NT2/D1 (cell line): ENCODE results near the gene LRRIQ4.

ENCODE experiments used
- DNase-seq: peaks from one replicate; pipeline ENCODE4 v3.0.0-alpha.2; 2011; ENCODE audit warnings: low read depth, low spot score
- H3K27me3 ChIP-seq: 2 replicates; pipeline ENCODE4 v1.6.0; 2011; ENCODE audit warnings: mild to moderate bottlenecking; ENCODE audit not compliant: insufficient read length, insufficient read depth
- H3K36me3 ChIP-seq: 2 replicates; pipeline ENCODE4 v1.6.1; 2011; ENCODE audit warnings: mild to moderate bottlenecking, low read length, mixed read lengths; ENCODE audit not compliant: insufficient read depth, insufficient read length
- H3K4me1 ChIP-seq: 2 replicates; pipeline ENCODE4 v1.5.1; 2011; ENCODE audit not compliant: insufficient read depth, insufficient read length
- H3K4me3 ChIP-seq: 2 replicates; pipeline ENCODE4 v1.5.1; 2011; ENCODE audit warnings: low read depth; ENCODE audit not compliant: insufficient read length
- H3K9ac ChIP-seq: 2 replicates; pipeline ENCODE4 v1.6.0; 2011; ENCODE audit warnings: low read depth; ENCODE audit not compliant: insufficient read length
- H3K9me3 ChIP-seq: 2 replicates; pipeline ENCODE4 v1.5.1; 2011; ENCODE audit warnings: mild to moderate bottlenecking, low read length; ENCODE audit not compliant: insufficient read depth
- SUZ12 ChIP-seq: IDR thresholded peaks from 2 replicates; pipeline ENCODE4 v1.6.1; 2011; ENCODE audit not compliant: insufficient read length, insufficient read depth; ENCODE audit errors: extremely low read depth
- YY1 ChIP-seq: IDR thresholded peaks from 2 replicates; pipeline ENCODE4 v1.6.1; 2011; ENCODE audit not compliant: insufficient read length, insufficient read depth
- ZNF274 ChIP-seq: IDR thresholded peaks from 2 replicates; pipeline ENCODE4 v1.6.1; 2011; ENCODE audit warnings: mild to moderate bottlenecking, low read depth, low read length

LRRIQ4 gene

GRCh38 chr3:169813757-169814517 lies 1.3 kb downstream of the LRRIQ4 start:
- peaks cover 5% of the 10 kb centered on the region for H3K4me1 ChIP-seq
- no peak overlapping the region for H3K9ac ChIP-seq
- H3K4me3 ChIP-seq = no peak overlapping the region
- no peak for TF ChIP-seq ZNF274
- TF ChIP-seq SUZ12 = no peak
- TF ChIP-seq YY1 = no peak
- H3K27me3 ChIP-seq = peaks cover 2% of the 10 kb centered on the region
- H3K36me3 ChIP-seq = no peaks in the 10 kb centered on the region
- H3K9me3 ChIP-seq = peaks cover 12% of the 10 kb centered on the region
- DNase-seq = no peak

DNA sequence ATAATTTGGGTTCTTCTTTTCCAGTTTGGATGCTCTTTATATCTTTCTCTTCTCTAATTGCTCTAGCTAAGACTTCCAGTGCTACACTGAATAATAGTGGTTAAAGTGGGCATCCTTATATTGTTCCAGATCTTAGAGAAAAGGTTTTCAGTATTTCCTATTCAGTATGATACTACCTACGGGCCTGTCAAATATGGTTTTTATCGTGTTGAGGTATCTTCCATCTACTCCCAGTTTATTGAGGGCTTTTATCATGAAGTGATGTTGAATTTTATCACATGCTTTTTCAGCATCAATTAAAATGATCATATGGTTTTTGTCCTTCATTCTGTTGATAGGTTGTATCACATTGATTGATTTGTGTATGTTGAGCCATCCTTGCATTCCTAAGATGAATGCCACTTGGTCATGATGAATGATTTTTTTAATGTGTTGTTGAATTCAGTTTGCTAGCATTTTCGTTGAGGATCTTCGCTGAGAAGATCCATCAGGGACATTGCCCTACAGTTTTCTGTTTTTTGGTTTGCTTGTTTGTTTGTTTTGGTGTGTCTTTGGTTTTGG lies 3.0 kb downstream of the LRRIQ4 start:
- no peak for DNase-seq
- Histone ChIP-seq H3K27me3 (peaks cover 2% of the 10 kb centered on the region), H3K9me3 (peaks cover 12% of the 10 kb centered on the region), H3K4me1 (peaks cover 5% of the 10 kb centered on the region), H3K4me3 (no peak overlapping the region), H3K9ac (no peak overlapping the region), H3K36me3 (no peaks in the 10 kb centered on the region)
- TF ChIP-seq ZNF274 (no peak), YY1 (no peak), SUZ12 (no peak)

DNA sequence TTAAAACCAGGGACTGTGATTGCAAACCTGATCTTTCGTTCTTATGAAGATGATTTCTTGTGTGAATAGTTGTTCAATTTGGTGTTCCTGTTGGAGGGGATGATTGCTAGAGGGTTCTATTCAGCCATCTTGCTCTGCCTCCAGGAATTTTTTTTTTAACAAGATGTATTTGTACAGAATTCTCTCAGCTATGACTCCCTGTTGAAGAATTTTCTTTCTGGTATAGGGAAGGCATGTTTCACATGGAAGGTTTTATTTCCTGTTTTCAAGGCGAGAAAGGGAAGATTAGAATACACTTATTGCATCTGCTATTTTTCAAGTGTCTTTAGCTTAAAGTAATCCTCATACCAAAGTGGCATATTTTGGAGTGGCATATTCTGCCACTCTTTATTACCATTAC lies 5.6 kb downstream of the LRRIQ4 start:
- H3K4me3 ChIP-seq = no peak overlapping the region
- H3K9me3 ChIP-seq = peaks cover 12% of the 10 kb centered on the region
- no peak for DNase-seq
- no peak overlapping the region for H3K9ac ChIP-seq
- no peaks in the 10 kb centered on the region for H3K36me3 ChIP-seq
- peaks cover 5% of the 10 kb centered on the region for H3K4me1 ChIP-seq
- no peak for TF ChIP-seq ZNF274
- TF ChIP-seq YY1 = no peak
- TF ChIP-seq SUZ12 = no peak
- H3K27me3 ChIP-seq = peaks cover 2% of the 10 kb centered on the region

- Histone ChIP-seq H3K4me3 (no peak overlapping the region), H3K4me1 (no peaks in the 10 kb centered on the region), H3K27me3 (no peaks in the 10 kb centered on the region), H3K36me3 (no peaks in the 10 kb centered on the region), H3K9me3 (no peaks in the 10 kb centered on the region), H3K9ac (no peak overlapping the region)
- DNase-seq = no peak
- TF ChIP-seq YY1 (no peak), ZNF274 (no peak), SUZ12 (no peak)
Measured at GRCh38 chr3:169822091-169822490, 9.4 kb downstream of the LRRIQ4 start.

GRCh38 chr3:169822540-169822939 lies 9.9 kb downstream of the LRRIQ4 start:
- no peak overlapping the region for H3K4me3 ChIP-seq
- no peak for DNase-seq
- no peaks in the 10 kb centered on the region for H3K27me3 ChIP-seq
- no peak for TF ChIP-seq ZNF274
- no peak for TF ChIP-seq YY1
- no peak for TF ChIP-seq SUZ12
- H3K9ac ChIP-seq = no peak overlapping the region
- no peaks in the 10 kb centered on the region for H3K9me3 ChIP-seq
- no peaks in the 10 kb centered on the region for H3K4me1 ChIP-seq
- H3K36me3 ChIP-seq = no peaks in the 10 kb centered on the region

DNA sequence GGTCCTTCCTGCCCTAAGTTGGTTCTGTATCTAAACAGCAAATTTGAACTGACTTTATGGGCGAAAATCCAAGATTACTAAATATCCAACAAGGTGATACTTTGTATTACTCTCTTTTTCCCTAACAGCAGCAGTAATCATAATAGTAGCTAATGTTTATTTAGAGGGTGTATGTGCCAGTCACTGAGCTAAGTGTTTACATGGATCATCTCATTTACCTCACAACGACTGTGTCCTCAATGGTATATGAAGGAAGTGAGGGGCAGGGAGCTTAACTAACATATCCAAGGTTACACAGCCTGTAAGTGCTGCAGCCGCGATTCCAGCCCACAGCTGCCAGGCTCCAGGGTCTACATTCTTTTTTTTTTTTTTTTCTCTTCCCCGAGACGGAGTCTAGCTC lies 10.3 kb downstream of the LRRIQ4 start:
- H3K9ac ChIP-seq = no peak overlapping the region
- no peaks in the 10 kb centered on the region for H3K36me3 ChIP-seq
- no peaks in the 10 kb centered on the region for H3K4me1 ChIP-seq
- no peaks in the 10 kb centered on the region for H3K27me3 ChIP-seq
- no peak overlapping the region for H3K4me3 ChIP-seq
- TF ChIP-seq ZNF274 = no peak
- no peak for TF ChIP-seq SUZ12
- no peak for TF ChIP-seq YY1
- no peak for DNase-seq
- no peaks in the 10 kb centered on the region for H3K9me3 ChIP-seq

- H3K36me3 ChIP-seq = no peaks in the 10 kb centered on the region
- no peak overlapping the region for H3K9ac ChIP-seq
- H3K27me3 ChIP-seq = no peaks in the 10 kb centered on the region
- no peak for DNase-seq
- no peak overlapping the region for H3K4me3 ChIP-seq
- H3K9me3 ChIP-seq = no peaks in the 10 kb centered on the region
- no peak for TF ChIP-seq YY1
- TF ChIP-seq ZNF274 = no peak
- no peak for TF ChIP-seq SUZ12
- H3K4me1 ChIP-seq = no peaks in the 10 kb centered on the region
Measured at GRCh38 chr3:169825316-169825715, 12.6 kb downstream of the LRRIQ4 start.

GRCh38 chr3:169827712-169828111 lies 15.0 kb downstream of the LRRIQ4 start:
- no peak overlapping the region for H3K4me3 ChIP-seq
- H3K9me3 ChIP-seq = no peaks in the 10 kb centered on the region
- no peaks in the 10 kb centered on the region for H3K4me1 ChIP-seq
- H3K9ac ChIP-seq = no peak overlapping the region
- no peaks in the 10 kb centered on the region for H3K36me3 ChIP-seq
- TF ChIP-seq SUZ12 (no peak), YY1 (no peak), ZNF274 (no peak)
- DNase-seq = no peak
- no peaks in the 10 kb centered on the region for H3K27me3 ChIP-seq
